Panc1 (cell line): Measurements from ENCODE around the gene CRELD1.

Experiments used
- CTCF ChIP-seq: fragments of 450-650 bp; IDR thresholded peaks from 2 replicates; pipeline ENCODE4 v1.5.1; 2017; ENCODE audit warnings: mild to moderate bottlenecking
- POLR2AphosphoS5 ChIP-seq: IDR thresholded peaks from 2 replicates; pipeline ENCODE4 v1.6.1; 2012; ENCODE audit warnings: mild to moderate bottlenecking, low read depth, low read length, moderate library complexity
- SIN3A ChIP-seq: IDR thresholded peaks from 2 replicates; pipeline ENCODE4 v1.6.1; 2012; ENCODE audit warnings: low read depth, mild to moderate bottlenecking, low read length, moderate library complexity, borderline replicate concordance; ENCODE audit not compliant: insufficient read depth
- TF ChIP-seq, protein P1 (sequence below), 2 experiments: IDR thresholded peaks; 2 replicates each; pipeline ENCODE4 v1.6.1; 2011 to 2012; ENCODE audit warnings: low read depth in 2 of 2, control low read depth in 1 of 2, low read length in 1 of 2, mild to moderate bottlenecking in 1 of 2, moderate library complexity in 1 of 2; ENCODE audit not compliant: insufficient read depth in 1 of 2

- TF ChIP-seq SIN3A (no peak), CTCF (no peak), POLR2AphosphoS5 (no peak)
- TF ChIP-seq, protein P1, sequence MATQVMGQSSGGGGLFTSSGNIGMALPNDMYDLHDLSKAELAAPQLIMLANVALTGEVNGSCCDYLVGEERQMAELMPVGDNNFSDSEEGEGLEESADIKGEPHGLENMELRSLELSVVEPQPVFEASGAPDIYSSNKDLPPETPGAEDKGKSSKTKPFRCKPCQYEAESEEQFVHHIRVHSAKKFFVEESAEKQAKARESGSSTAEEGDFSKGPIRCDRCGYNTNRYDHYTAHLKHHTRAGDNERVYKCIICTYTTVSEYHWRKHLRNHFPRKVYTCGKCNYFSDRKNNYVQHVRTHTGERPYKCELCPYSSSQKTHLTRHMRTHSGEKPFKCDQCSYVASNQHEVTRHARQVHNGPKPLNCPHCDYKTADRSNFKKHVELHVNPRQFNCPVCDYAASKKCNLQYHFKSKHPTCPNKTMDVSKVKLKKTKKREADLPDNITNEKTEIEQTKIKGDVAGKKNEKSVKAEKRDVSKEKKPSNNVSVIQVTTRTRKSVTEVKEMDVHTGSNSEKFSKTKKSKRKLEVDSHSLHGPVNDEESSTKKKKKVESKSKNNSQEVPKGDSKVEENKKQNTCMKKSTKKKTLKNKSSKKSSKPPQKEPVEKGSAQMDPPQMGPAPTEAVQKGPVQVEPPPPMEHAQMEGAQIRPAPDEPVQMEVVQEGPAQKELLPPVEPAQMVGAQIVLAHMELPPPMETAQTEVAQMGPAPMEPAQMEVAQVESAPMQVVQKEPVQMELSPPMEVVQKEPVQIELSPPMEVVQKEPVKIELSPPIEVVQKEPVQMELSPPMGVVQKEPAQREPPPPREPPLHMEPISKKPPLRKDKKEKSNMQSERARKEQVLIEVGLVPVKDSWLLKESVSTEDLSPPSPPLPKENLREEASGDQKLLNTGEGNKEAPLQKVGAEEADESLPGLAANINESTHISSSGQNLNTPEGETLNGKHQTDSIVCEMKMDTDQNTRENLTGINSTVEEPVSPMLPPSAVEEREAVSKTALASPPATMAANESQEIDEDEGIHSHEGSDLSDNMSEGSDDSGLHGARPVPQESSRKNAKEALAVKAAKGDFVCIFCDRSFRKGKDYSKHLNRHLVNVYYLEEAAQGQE (IDR thresholded peaks at IDR 0.05; ENCODE audit: insufficient read depth in 1 of 2, low read depth in 2 of 2, low read length in 1 of 2), result no peak
Observed at GRCh38 chr3:9918261-9919038, 15.2 kb upstream of the CRELD1 start.
